Sciatic nerve (tissue), 2 donors: ENCODE results near the gene SOX9. TPM values are rescaled to one million over a fixed set of nuclear protein-coding genes. Genes with fewer than 3 reads are reported as not detected.
A peak's percentile ranks its signal among the peaks of the same experiment; 100 is the strongest.

Experiments used
- ATAC-seq: fragments of 200-7000 bp; cut with Tn5 transposase; one replicate; pipeline ENCODE4 v1.9.1; 2020; ENCODE audit warnings: mild to moderate bottlenecking, moderate library complexity
- DNase-seq: peaks from one replicate; pipeline ENCODE4 v3.0.0-alpha.2; 2020; ENCODE audit warnings: low spot score
- intact Hi-C: fragments of 100-400 bp; cut with DNase I; formaldehyde crosslinking; loops from one replicate; pipeline ENCODE4 v1.14.2; 2022
- total RNA-seq: library from RNA; stranded (reverse); fragmentation: NEBNext Ultra II Directional; extraction: Animal tissue kit (Norgen Biotek cat#: 25700); gene quantifications from one replicate; pipeline ENCODE4 v1.2.1, GENCODE V29; 2021
- donor health status: DM: no; HTN: no; CAD: no.
- donor health status: DM: no; HTN: no; CAD: no.

Gene SOX9
- 42.0 TPM for total RNA-seq

DNA sequence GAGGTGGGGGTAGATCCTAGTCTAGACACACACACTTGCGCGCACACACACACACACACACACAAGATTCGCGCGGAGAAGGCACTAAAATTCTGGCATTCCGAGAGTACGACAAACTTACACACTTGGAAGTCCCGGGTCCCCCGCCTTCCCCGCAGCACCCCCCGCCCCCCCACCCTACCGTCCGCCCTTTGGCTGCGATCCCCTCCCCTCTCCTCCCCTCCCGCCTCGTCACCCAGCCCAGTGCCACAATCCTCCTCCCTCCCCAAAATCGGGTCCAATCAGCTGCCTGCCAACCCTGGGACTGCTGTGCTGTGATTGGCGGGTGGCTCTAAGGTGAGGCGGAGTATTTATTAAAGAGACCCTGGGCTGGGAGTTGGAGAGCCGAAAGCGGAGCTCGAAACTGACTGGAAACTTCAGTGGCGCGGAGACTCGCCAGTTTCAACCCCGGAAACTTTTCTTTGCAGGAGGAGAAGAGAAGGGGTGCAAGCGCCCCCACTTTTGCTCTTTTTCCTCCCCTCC is at the start of gene SOX9:
Gene SOX9, plus strand, starts transcription at position 379 of the 522 bp plus-strand sequence. CDS start 372 bp downstream, outside the sequence.
- ATAC-seq (peak; percentile 94), DNase-seq (peak; percentile 87)
- intact Hi-C loops, result no loop called here

DNA sequence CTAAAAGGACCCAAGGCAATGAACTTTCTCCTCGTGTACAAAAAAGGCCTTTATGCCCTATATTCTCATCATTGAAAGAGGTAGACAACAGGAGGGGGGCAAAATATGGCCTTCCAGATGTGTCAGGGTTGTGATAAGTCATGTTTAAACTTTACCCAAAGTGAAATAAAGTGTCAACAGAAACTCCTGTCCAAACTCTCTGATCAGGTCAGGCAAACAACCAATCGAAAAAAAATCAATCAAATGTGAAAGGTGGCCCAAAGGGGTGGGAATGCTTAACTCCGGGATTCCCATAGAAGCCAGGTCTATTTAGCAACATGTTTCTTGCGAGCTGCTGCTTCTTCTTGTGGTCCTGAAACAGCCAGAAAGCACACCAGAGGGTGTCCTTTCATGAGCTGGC is 49.5 kb upstream of the SOX9 start:
- ATAC-seq, result no peak
- no peak for DNase-seq
- intact Hi-C loops, result no loop called here

DNA sequence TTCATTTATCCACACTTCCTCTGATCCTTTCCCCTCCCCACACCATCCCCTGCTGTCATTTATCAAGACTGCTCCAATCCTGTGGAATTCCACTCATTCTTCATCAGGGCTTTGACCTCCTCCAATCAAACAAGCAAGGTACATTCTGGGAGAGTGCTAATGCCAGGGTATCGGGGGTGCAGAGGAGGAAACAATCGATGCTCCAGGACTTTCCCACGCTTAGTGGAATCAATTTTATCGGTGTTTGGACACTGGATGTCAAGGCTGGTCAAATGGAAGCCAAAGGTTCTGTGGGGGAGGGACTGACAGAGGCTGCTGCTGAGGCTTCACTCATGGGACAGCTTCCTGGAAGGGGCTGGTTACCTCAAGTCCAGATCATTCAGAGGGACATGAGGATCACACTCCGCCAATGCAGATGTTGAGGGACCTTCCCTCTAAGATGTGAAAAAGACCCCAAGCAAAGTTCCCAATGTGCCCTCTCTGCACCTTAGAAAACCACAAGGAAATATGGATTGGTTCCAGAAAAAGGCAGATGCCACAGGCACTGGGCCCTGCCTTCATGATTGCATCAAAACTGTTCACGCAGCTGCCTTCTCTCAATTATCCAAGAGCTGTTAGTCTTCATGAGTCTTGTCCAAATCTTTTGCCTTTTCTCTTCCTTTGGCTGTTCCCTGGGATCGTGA is 44.7 kb upstream of the SOX9 start:
- no peak for ATAC-seq
- no peak for DNase-seq
- intact Hi-C loops, result no loop called here

DNA sequence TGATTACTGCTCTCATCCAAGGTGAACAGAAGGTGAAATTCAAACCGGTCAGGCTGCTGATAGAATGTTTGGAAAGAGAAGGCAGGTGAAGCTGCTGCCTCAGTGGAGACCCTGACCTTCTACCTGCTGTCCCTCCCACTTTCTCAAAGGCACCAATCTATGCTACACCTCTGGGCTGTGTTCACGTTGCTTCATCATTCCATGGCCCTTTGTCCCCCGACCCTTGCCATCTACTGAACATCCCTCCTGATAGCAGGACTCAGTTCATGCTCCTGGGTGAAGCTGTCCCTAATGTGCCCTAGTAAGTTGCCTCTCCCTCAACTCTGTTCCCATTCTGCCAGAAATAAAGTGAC is 44.2 kb upstream of the SOX9 start:
- DNase-seq (no peak), ATAC-seq (no peak)
- intact Hi-C loops, result no loop called here

DNA sequence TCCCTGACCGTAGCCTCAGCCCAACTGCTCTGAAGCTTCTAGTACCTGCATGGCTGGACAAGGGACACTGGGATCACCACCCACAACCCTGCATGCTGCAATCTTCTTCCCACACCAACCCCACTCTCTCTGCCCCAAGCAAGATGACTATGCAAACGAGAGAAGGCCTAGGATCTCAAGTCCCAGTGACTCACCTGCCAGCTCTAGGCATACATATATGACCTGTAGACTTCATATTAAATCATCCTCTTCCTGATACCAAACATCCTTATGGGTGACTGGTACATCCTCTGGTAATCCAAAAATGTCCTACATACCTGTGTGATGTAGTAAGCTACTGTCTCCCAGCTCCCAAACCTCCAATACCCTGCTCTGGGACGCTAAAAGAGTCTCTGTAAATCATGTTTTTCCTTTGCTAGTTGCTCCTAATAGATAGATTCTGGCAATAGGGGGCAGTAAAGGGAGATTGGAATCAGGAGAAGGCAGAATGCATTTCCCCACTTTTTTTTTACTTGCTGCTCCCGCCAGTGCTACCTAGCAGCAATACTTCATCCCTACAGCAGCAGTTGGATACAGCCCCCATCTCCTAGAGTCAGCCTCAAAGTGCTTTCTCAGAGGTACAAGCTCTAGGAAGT is 43.4 kb upstream of the SOX9 start:
- intact Hi-C loops, result no loop called here
- DNase-seq, result no peak
- ATAC-seq, result no peak

DNA sequence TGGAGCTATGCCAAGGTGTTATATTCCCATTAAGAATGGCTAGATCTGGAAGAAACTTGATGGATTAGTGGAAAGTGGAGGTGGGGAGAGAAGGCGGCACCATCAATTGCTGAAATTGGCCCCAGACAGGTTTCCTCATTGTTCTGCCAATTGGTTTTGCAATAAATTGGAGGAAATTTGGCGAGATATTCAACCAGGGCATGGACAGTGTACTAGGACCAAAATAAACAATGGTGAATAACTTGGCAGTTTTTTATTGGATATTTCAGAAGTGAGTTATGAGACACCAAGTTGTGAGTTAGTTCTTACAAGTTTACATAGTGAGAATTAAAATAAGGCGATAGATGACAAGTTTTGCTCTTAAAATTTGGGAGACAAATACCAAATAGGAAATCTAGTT is 41.1 kb upstream of the SOX9 start:
- ATAC-seq, result no peak
- intact Hi-C loops, result no loop called here
- no peak for DNase-seq

DNA sequence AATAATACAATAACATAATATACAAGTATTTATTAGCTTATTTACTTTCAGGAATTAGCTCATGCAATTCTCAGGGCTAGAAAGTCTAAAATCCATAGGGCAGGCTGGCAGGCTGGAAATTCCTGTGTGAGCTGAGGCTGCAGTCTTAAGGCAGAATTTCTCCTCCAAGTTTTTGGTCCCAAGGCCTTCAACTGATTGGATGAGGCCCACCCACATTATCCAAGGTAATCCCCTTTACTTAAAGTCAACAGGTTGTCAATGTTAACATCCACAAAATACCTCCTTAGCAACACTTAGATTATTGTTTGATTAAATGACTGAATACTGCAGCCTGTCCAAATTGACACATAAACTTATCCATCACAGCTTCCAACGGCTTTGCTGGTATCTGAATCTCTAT is 32.9 kb upstream of the SOX9 start:
- DNase-seq, result no peak
- intact Hi-C loops, result no loop called here
- no peak for ATAC-seq

DNA sequence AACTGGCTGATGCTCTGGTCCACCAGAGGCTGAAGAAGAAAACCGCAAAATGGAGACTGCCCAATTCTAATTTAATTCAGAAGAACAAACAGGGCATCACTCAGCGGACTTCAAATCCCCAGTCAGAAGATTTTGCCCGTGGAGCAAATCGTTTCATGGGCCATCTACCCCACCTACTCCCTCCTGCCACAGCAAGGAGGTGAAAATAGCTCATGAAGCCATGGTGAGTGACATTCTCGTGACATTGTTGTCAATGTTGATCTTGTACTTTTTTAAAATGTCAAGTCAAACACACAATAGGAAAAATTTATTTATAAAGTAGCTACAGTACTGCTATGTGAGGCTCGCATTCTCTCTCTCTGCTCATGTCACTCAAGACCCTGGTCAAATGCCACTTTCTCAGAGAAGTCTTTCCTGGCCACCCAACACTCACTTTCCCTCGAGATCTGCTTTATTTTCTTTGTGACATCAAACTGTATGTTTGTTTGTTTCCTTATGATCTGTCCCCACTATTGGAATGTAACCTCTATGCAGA is 31.3 kb upstream of the SOX9 start:
- DNase-seq (no peak), ATAC-seq (no peak)
- intact Hi-C loops, result no loop called here

DNA sequence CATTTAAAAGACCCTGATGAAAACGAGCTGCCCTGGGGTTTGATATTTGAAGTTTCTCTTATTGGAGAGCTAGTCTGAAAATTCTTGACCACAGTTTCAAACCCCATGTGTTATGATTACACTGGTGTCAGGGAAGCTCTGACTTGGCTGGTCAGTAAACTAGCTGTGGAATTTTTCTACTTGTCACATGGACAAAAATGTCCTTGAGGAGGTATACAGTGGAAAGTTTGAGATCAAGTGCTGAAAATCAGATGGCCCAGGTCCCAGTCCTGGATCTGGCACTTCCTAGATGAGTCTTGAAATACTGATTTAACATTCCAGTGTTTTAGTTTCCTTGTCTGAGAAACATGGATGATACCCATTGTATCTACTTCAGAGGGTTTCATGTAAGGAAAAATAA is 30.7 kb upstream of the SOX9 start:
- ATAC-seq, result no peak

DNA sequence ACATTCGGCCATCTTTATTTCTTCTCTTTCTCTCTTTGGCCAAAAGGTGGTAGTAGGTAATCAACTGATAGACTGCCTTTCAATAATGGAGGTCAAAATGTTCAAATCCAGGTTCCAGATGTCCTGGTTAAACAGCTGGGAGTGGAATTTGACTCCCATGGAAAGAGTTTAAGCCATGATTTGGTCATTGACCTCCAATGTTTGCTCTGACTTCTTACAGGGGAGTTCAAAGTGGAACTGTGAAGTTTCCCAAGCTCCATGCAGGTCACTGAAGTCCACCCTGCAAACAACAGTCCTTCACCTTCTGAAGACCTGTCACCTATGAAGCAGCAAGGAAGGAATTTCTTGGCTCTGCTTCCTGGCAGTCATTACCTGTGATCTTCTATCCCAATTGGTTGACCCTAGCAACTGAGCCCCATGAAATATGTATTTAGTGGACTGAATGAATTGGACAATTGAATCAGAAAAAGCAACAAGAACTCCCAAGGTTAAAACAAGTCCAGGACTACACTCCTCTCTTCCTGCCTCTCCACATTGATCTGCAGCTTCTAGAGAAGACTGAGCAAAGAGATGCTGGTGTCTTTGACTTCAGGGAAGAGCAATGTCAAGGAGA is 28.0 kb upstream of the SOX9 start:
- ATAC-seq, result no peak
- intact Hi-C loops, result no loop called here

More for the DNA sequence above, 30.7 kb upstream of the SOX9 start:
- intact Hi-C loops, result no loop called here
- no peak for DNase-seq

DNA sequence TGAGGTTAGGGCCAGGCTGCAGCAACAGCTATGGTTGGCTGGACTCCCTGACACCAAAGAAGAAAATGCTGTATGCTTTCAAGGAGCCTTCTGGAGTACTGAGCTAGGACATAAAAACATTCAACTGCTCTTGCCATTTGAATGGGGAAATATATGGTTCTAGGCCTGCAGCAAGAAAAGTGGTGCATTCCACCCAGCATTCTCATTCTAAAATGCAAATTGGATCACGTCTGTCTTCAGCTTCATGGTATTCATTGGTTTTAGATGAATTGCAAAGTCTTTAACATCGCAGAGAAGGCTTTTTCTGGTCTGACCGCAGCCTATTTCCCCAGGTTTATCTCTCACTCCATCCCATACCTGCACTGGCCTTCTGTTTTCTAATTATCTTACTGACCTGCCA is 27.1 kb upstream of the SOX9 start:
- DNase-seq, result no peak
- ATAC-seq, result no peak
- intact Hi-C loops, result no loop called here

More for the DNA sequence above, 28.0 kb upstream of the SOX9 start:
- DNase-seq, result no peak

DNA sequence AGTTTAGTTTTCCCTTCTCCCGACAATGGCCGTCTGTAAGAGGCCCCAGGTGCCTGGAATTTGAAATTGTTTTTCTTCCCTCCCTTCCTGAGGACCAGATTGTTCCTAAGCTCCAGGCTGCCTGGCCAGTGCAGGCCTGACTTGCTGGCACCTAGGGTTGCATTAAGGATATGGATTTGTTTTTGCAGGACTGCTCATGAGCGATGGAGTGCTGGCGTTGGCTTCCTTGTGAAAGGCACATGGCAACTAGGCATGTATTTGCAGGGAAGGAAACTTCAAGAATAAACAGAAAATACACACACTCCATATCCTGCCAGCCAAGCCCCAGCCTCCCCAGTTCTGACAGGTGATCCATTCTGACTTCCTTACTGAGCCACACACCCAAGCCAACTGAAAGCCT is 25.5 kb upstream of the SOX9 start:
- intact Hi-C loops, result no loop called here
- ATAC-seq (no peak), DNase-seq (no peak)

DNA sequence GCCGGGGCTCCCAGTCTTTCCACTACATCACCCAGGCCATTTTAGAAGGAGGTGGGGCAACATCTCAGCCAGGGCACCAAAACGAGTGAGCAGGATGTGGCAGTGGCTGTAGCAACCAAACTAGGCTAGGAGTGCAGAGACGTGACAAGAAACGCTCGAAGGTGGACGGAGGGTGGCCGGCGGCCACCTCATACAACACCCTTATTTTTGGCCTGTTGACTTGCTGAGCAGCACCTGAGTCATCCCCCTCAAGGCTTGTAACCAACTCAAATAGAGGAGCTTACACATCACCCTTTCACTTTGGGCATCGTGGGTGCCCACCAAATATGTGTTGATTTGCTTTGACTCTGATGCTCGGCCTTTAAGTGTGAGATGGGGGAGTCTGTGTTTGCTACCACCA is 23.7 kb upstream of the SOX9 start:
- ATAC-seq (no peak), DNase-seq (no peak)
- intact Hi-C loops, result no loop called here

DNA sequence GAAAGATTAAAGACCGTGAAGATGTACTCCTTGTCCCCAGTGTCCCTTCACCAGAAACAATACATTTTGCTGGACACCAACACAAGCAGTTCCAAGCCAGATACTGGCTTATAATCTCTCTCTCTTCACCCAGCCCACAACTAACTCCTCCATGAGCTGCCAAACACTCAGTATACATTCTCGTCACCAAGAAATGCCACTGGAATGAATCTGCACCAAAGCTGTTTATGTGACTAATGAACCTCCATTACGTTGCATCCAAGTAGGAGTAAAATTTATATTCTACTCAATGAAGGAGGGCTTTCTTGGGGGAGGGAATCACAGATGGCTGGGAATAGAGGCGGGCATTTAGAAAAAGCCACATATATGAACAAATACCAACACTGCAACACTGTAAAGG is 20.9 kb upstream of the SOX9 start:
- ATAC-seq (no peak), DNase-seq (no peak)
- intact Hi-C loops, result no loop called here

DNA sequence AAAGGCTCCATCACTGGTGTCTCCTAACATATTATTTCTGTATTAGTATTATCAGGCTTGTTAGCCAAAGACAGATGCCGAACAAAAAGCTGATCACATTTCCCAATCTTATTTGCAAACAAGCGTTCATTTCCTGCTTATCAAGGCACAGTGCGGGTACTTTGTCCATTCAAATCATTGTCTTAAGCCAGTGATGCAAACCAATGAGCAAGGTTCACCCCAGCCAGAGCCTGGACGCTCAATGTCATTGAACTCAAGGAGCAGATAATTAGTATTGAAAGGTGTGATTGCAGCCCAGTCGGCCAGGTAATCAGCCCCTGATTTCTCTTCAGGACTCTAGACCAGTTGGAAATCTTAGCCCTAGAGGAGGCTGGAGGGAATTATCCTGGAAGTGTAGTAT is 20.4 kb upstream of the SOX9 start:
- no peak for ATAC-seq
- intact Hi-C loops, result no loop called here
- no peak for DNase-seq

DNA sequence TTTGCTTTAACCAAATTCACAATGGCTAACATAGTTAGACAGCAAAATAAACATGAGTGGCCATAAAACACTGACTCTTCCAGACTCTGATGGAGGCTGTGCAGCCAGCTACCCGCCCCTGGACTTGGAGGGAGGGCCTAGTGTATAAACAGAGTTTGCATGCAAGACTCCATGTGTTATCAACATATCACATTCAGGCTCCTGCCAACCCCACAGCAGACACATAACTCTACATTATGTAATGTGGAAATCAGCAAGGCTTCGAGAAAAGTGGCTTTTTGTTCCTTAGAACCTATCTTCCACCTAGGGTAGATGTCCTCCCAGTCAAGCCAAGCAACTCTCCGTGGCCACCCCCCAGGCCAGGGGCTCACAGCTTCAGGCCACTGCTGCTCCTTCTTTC is 19.3 kb upstream of the SOX9 start:
- DNase-seq, result no peak
- no peak for ATAC-seq
- intact Hi-C loops, result no loop called here

DNA sequence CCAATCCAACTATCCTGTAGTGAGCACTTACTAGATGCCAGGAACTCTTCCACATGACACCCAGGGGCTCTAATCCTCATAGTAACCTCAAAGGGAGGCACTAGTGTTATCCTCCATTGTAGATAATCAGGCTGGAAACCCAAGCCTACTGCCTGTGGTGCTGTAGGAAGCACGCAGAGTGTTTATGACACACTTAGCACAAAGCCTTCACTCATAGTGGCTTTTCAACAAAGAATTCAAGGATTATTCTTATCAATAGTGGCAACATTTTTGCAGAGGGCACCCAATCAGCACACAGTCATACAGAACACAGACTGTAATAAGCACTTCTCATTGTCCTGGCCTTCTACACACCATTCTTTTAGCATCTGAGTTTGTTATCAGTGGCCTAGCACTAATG is 18.5 kb upstream of the SOX9 start:
- DNase-seq, result no peak
- intact Hi-C loops, result no loop called here
- ATAC-seq, result no peak

DNA sequence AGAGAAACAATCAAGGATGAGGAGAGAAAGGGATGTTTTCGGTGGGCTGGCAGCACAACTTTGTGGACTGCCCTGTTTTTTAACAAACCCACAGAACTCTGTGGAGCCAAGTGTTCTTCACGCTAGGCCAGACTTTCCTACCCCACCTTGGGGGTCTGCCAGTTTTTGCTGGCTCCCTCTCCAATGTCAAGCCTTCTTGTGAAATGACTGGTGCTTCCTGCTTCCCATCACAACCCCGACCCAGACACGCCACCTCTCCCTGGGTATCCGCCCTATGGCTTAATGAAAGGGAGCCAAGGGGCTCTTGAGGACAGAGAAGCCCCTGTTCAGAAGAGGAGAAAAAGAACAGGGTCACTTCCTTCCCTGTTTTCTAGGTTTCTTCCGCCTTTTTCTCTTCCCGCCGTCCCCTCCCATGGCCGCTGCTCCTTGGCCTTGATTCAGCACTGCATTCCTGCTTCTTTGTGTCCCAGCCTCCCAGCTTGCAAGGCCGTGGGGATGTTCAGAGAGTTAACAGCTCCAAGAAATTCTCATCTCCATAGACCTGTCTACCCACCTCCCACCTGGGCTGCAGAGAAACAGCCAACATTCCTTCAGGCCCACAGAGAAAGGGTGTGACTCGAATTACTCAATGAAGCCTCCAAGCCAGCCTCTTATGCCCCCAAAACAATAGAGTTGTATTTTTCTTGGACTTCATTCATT is 16.5 kb upstream of the SOX9 start:
- DNase-seq (no peak), ATAC-seq (peak; percentile 71)
- intact Hi-C loops, result no loop called here

DNA sequence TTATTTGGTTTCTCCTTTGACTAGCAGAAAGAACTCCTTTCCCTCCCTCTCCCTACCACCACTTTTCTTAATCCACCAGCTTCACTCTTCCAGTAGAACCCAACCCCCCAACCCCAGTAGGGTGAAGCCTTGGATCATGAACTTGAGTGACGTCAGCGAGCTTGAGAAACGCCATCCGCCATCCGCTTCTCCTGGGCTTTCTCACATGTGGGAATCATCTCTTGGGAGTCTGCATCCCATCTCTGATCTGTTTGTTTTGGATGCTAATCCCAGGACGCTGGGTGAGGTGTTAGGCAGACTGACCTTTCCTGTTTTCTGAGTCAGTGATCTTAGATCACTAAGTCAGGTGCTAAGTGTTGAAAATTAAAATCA is 16.0 kb upstream of the SOX9 start:
- DNase-seq, result no peak
- intact Hi-C loops, result no loop called here
- ATAC-seq, result peak; percentile 82

DNA sequence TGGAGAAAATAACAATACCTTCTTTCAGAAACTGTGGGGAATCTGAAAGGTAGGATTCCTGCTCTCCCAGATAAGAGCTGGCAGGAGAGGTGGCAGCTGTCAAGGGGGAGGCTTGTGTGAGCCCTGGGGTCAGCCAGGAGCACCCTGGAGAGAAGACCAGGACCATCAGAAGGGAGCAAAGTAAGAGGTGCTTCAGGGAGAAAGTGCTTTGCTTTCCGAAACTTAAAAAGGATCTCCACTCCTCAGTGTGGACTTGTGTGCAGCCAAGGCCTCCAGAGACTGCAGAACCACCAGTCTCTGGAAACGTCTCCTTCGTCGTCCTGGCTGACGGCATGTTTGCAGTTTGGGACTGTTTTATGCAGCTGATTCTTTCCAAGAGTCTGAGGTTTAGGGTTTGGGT is 13.7 kb upstream of the SOX9 start:
- DNase-seq (no peak), ATAC-seq (no peak)
- intact Hi-C loops, result no loop called here
